Measurements from ENCODE around the gene SPTB.
A peak's percentile ranks its signal among the peaks of the same experiment; 100 is the strongest.

SPTB gene

DNA sequence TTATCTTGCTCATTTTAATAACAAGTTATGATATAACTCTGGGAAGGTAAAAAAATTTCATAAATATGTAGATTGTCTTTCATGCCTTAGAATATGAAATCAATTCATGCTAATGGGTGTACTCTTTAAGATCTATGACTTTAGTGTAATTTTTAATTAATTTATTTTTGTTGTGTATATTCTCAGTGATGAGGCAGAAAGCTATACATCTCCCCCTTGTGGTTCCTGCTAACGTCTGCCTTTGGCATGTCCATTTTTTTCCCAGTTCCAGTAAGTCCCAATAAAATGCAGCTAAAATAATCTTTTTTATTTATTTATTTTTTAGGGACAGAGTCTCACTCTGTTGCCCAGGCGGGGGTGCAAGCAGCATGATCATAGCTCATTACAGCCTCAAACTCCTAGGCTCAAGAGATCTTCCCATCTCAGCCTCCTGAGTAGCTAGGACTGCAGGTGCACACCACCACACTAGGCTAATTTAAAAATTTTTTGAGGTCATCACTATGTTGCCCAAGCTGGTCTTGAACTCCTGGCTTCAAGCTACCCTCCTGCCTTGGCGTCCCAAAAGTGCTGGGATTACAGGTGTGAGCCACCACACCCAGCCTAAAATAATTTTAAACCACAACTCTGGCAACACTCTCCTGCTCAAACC lies 31.3 kb upstream of the SPTB start:
- Mint-ChIP-seq H3K9me3 (no peaks in the 10 kb centered on the region), H3K4me1 (peaks cover 25% of the 10 kb centered on the region), H3K4me3 (no peak overlapping the region), H3K27me3 (no peaks in the 10 kb centered on the region), H3K27ac (peak overlapping the region in 1 of 2 donors; percentile 22)
- ATAC-seq (no peak), DNase-seq (no peak)

DNA sequence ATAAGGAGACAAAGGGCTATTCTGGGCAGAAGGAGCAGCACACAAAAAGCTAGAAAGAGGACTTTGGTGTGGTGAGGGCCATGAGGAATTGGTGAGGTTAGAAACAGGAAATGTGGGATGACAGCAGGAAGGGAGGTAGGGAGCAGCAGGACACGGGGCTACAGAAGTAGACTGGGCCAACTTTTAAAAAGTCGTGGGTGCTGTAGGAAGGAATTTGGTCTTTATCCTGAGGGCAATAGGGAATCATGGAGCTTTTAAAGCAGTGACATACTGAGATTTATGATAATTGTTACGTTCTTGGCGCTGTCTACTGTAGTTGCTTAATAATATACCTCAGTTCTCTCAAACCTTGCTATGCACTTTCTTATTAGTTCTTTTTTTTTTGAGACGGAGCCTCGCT lies 26.3 kb upstream of the SPTB start:
- Mint-ChIP-seq H3K4me3 (no peak overlapping the region), H3K4me1 (no peaks in the 10 kb centered on the region), H3K9me3 (no peaks in the 10 kb centered on the region), H3K27me3 (no peaks in the 10 kb centered on the region), H3K27ac (no peak overlapping the region)
- DNase-seq (no peak), ATAC-seq (no peak)

DNA sequence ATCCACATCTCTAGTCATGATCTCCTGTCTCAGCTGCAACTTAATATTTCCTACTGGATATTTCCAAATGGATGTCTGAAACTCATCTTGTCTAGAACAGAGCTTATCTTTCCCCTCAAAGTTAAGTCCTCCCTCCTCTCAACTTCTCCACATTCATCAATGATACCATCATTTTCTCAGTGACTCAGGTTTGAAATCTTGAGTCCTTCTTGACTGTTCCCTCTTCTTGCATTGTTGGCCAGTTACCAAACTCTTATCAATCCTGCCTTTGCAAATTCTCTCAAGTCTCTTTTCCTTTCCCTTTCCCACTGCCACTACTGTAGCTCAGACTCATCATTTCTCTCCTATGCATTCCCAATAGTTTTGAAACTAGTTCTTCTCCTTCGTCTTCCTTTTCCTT lies 20.3 kb upstream of the SPTB start:
- ATAC-seq, result no peak
- H3K27me3 Mint-ChIP-seq, result peaks cover 7% of the 10 kb centered on the region
- H3K4me3 Mint-ChIP-seq, result no peak overlapping the region
- no peaks in the 10 kb centered on the region for H3K4me1 Mint-ChIP-seq
- H3K27ac Mint-ChIP-seq, result no peak overlapping the region
- H3K9me3 Mint-ChIP-seq, result no peaks in the 10 kb centered on the region
- no peak for DNase-seq

DNA sequence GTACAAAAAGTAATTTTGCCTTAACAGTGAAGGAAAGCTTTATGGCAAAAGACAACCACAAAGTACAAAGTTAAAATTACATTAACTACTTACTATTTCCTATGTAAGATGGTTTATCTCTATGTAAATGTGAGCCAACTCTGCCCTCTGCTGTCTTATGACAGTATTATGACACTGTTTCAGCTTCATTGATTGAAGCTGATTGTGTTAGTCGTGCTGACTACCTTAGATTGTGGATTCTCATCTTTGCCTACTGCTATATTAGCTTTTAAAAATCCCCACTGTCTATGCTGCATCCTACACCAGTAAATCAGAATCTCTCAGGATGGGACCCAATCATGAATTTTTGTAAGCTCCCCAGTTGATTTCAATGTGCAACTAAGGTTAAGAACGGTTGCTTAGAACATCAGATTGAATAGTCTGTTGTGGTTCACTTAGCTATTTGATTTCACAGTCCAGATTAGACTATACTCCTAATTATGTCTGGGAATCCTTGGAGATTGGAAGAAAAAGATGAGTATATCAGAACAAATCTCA lies 12.2 kb upstream of the SPTB start:
- peaks cover 9% of the 10 kb centered on the region for H3K27me3 Mint-ChIP-seq
- H3K4me3 Mint-ChIP-seq, result no peak overlapping the region
- no peak overlapping the region for H3K27ac Mint-ChIP-seq
- no peaks in the 10 kb centered on the region for H3K4me1 Mint-ChIP-seq
- no peaks in the 10 kb centered on the region for H3K9me3 Mint-ChIP-seq
- ATAC-seq (peak; percentile 90), DNase-seq (peak in 1 of 2 donors; percentile 27)

DNA sequence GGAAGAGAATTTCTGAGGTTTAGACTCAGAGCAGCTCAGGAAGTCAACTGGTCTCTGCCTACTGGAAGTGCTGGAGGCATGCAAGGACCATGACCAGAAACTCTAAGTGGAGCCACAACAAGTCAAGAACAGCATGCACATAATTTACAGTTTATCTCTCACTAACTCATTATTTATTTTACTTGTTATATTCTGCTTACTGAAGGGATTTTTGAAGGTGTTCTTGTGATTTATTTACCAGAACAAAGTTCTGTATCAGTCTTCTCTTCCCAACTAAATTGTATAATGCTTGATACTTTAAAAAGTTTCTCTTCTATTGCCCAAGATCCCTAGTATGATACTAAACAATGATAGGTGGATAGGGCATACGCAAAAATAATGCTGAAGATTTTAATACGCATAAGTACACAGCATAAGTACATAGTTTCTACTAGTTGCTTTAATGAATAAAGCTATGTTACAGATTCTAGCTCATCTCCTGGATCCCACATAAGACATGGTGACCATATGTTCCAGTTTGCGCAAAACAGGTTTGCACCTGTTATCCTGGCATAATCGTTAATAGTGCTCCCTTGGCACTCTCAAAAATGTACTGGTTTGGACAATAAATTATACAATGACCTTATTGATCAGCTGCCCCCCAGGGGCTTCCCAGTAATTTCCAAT lies 11.6 kb upstream of the SPTB start:
- DNase-seq (no peak), ATAC-seq (no peak)
- peaks cover 9% of the 10 kb centered on the region for H3K27me3 Mint-ChIP-seq
- no peak overlapping the region for H3K27ac Mint-ChIP-seq
- no peaks in the 10 kb centered on the region for H3K4me1 Mint-ChIP-seq
- no peak overlapping the region for H3K4me3 Mint-ChIP-seq
- H3K9me3 Mint-ChIP-seq, result no peaks in the 10 kb centered on the region

DNA sequence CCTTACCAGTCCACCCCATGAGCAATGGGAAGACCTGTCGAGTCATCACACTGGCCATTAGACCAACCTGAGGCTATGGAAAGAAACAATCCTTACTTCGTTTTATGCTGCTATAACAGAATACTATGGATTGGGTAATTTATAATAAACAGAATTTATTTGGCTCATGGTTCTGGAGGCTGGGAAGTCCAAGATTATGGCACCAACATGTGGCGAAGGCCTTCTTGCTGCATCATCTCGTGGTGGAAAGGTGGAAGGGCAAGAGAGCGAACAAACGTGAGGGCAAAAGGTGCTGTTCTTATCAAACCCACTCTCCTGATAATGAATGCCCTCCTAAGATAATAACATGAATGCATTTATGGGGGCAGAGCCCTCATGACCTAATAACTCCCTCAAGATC lies 9.6 kb upstream of the SPTB start:
- Mint-ChIP-seq H3K4me1 (no peaks in the 10 kb centered on the region), H3K27ac (no peak overlapping the region), H3K4me3 (no peak overlapping the region), H3K27me3 (peaks cover 9% of the 10 kb centered on the region), H3K9me3 (no peaks in the 10 kb centered on the region)
- ATAC-seq (no peak), DNase-seq (no peak)

DNA sequence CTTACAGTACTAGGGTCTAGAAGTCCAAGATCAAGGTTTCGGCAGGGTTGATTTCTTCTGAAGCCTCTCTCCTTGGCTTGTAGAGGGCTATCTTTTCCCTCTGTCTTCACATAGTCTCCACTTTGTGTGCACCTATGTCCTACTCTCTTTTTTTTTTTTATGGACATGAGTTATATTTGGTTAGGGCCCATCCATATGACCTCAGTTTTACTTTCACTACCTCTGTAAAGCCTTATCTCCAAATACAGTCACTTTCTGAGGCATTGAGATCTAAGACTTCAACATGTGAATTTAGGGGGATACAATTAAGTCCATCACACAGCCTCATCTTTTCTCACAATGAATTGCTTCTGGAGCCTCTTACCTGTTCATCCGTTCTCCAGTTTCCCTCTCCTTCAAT lies 5.9 kb upstream of the SPTB start:
- H3K9me3 Mint-ChIP-seq, result no peaks in the 10 kb centered on the region
- no peak overlapping the region for H3K27ac Mint-ChIP-seq
- H3K4me1 Mint-ChIP-seq, result no peaks in the 10 kb centered on the region
- no peak overlapping the region for H3K4me3 Mint-ChIP-seq
- DNase-seq, result no peak
- peaks cover 29% of the 10 kb centered on the region for H3K27me3 Mint-ChIP-seq
- ATAC-seq, result no peak

DNA sequence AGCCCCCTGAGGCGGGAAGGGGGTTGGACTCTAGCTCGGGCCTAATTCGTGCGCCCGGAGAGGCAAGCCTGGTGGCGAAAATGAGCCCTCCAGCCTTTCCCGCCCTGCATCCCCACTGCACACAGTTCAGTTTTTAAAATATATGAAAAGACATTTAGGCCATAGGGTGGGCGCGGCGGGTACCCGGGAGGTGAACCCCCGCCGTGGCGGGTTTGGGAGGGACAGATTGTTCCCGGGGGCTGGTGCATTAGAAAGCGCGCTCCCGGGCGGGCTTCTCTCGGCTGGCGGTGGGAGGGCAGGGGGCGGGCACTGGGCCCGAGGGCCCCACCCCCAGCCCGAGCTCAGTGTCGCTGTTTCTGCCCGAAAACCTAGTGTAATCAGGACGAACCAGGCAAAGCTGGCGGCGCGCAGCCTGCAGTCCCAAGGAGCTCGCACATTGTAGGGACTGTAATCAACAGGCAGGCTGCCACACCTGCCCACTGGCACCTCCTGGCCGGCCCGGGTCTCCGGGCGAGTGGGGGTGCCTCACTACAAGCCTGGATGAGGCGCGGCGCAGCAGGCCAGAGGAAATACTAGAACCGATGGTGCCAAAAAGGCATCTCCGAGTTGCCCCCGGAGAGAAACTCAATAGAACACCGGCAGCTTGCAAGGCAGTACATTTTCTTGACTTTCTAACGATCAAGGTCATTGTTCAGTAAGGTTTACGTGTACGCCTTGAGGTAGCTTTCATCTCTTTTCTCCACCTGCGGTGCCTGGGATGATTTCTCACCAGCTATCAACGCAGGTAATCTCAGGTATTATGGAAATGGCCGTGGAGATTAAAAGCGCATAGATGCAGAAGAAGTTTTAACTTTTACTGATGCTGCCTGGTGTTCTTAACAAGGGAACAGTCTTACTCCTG lies 764 bp upstream of the SPTB start:
- Mint-ChIP-seq H3K27me3 (peaks cover 48% of the 10 kb centered on the region), H3K4me3 (peak overlapping the region; percentile 88 to 90), H3K27ac (no peak overlapping the region), H3K4me1 (no peaks in the 10 kb centered on the region), H3K9me3 (no peaks in the 10 kb centered on the region)
- DNase-seq, result peak; percentile 58 to 59
- peak; percentile 83 for ATAC-seq

DNA sequence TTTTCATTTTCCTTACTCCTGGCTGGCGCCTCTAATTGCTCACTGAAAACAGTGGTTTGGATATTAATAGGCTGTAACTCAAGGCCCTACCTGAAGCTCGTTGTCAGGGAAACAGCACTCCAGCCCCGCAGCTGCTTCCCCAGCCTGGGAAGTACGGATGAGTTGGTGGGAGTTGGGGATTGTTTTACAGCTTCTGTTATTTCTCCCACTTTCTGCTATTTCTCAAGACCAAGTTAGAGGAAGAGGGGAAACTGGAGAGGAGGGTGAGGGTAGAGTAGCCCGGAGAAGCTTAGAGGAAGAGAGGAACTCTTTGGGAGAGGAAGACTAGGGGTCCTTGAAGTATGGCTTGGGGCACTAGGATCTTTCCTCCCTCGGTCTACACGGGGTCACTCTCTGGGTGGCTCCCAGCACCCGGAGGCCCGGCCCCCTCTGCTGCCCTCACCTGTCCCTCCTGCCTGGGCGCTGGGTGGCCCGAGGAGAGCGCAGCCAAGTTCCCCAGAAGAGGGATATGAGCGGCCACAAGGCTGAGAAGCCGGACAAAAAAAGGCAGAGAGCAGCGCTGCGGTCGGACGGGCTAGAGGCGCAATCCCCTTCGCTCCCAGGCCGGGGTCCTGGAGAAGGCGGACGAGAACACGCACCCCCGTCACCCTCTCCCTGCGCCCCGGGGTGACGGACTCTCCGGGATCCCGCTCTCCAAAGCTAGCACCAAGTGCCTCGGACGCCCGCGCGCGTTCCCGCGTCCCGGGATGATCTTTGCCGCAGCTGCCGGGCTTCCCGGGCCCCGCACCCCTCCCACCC lies 671 bp downstream of the SPTB start:
- ATAC-seq, result peak; percentile 13
- no peak overlapping the region for H3K27ac Mint-ChIP-seq
- no peaks in the 10 kb centered on the region for H3K4me1 Mint-ChIP-seq
- H3K9me3 Mint-ChIP-seq, result no peaks in the 10 kb centered on the region
- H3K4me3 Mint-ChIP-seq, result peak overlapping the region; percentile 52 to 61
- peaks cover 48% of the 10 kb centered on the region for H3K27me3 Mint-ChIP-seq
- DNase-seq, result peak in 1 of 2 donors; percentile 5

DNA sequence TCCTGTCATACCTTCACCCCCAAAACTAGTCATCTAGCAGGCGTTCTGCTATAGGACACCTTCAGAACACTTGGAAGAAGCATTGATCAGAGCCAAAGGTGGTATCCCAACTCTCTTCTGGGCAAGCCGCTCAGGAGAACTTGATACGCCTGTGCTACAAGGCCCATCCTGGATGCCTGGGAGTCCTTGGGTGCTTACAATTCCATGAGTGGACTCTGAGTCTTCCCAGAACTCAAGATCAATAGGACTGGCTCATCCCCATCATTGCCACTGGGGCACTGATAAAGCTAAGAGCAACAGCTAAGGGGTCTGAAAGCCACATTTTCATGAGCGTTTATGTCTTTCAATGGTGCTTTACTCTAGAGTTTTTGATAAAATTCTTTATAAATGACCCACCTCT lies 1.9 kb downstream of the SPTB start:
- ATAC-seq (no peak), DNase-seq (no peak)
- peaks cover 47% of the 10 kb centered on the region for H3K27me3 Mint-ChIP-seq
- no peak overlapping the region for H3K4me3 Mint-ChIP-seq
- no peak overlapping the region for H3K27ac Mint-ChIP-seq
- peaks cover 0 to 4% of the 10 kb centered on the region in 2 donors for H3K9me3 Mint-ChIP-seq
- H3K4me1 Mint-ChIP-seq, result no peaks in the 10 kb centered on the region

DNA sequence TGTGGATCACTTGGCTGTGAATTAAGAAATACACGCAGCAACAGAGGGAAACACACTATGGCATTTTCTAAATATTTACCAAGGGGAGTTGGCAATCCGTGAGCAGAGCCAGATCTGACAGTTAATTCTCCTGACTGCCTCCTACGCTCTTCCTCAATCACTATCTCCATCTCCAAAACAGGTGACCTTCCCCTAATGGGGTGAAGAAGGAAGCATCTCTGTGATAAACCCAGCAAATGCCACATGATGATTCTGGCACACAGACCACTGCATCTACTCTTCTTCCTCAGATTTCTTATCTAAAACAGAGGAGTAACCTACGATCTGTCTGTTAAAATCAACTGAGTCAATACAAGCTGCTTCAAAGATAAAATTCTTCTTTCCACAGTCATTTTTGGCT lies 4.4 kb downstream of the SPTB start:
- Mint-ChIP-seq H3K4me1 (no peaks in the 10 kb centered on the region), H3K9me3 (peaks cover 0 to 12% of the 10 kb centered on the region in 2 donors), H3K4me3 (no peak overlapping the region), H3K27ac (no peak overlapping the region), H3K27me3 (peaks cover 49% of the 10 kb centered on the region)
- ATAC-seq (no peak), DNase-seq (no peak)

DNA sequence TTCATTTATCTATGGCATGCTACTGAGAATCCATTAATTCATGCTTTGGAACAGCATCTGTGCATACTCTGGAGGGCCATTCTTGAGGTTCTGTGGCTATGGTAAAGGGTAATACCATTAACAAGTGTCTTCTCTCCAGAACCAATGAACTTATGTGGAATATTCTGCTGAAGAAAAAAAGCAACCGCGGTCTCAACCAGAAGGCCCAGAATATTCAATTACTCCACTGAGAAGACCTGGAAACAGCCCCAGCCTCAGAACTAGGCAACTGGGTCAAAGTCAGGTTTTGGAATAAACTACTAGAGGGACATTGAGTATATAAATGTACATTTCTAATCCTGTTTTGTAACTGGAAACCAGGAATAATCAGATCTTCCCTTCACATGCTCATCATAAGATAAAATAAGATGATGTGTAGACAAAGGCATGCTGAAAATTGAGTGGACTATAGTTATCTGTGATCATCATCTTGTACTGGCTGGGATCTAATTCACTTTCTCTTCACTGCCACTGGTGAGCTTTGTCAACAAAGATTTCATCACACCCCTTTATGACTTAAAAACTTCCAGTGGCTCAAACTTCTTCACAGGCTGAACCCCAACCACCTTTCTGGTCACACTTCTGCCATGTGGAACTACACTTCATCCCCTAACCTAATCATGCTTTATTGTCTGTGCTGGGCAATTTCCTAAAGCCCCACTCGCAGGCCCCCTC lies 6.0 kb downstream of the SPTB start:
- ATAC-seq (no peak), DNase-seq (no peak)
- H3K9me3 Mint-ChIP-seq, result peaks cover 0 to 12% of the 10 kb centered on the region in 2 donors
- peaks cover 49% of the 10 kb centered on the region for H3K27me3 Mint-ChIP-seq
- H3K27ac Mint-ChIP-seq, result no peak overlapping the region
- H3K4me3 Mint-ChIP-seq, result no peak overlapping the region
- peaks cover 4% of the 10 kb centered on the region for H3K4me1 Mint-ChIP-seq

DNA sequence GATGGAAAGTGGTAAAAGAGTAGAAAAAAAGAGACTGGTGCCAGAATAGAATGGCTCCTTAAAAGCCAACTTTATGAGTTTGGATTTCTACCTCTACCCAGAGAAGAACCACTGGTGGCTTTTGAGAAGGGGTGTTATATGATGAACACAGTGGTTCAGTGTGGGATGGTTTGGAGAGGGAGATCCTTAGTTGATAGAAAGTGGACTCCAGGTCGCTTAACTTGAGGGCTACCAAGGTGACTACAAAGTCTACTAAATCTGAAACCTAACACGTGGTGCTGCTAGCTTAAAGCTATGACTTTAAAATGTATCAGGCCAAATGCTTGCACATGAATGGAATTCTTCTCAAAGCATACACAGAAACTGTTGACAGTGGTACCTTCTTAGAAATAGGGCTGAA lies 8.4 kb downstream of the SPTB start:
- H3K27me3 Mint-ChIP-seq, result peaks cover 43% of the 10 kb centered on the region
- H3K4me1 Mint-ChIP-seq, result peaks cover 4% of the 10 kb centered on the region
- H3K27ac Mint-ChIP-seq, result no peak overlapping the region
- DNase-seq (no peak), ATAC-seq (peak; percentile 68)
- no peak overlapping the region for H3K4me3 Mint-ChIP-seq
- H3K9me3 Mint-ChIP-seq, result peaks cover 0 to 12% of the 10 kb centered on the region in 2 donors

DNA sequence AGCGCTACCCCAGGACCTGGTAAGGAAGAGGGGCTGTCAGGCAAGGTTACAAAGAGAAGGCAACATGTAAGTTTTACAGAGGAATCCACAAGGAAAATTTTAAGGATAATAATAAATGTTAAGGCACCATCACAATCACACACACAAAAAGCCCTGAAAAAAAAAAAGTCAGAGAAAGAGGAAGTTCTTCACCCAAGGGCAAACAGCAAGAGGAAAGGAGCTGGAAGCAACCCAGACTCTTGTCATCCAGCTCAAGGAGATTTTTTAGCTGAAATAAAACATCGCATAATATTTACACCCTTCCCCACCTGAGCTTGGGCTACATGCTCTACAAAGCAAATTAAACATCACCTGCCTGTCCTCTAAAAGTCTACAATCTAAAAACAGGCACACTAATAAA lies 9.5 kb downstream of the SPTB start:
- no peak overlapping the region for H3K27ac Mint-ChIP-seq
- ATAC-seq, result no peak
- peaks cover 43% of the 10 kb centered on the region for H3K27me3 Mint-ChIP-seq
- H3K4me3 Mint-ChIP-seq, result no peak overlapping the region
- H3K4me1 Mint-ChIP-seq, result peaks cover 4% of the 10 kb centered on the region
- no peak for DNase-seq
- H3K9me3 Mint-ChIP-seq, result peaks cover 0 to 12% of the 10 kb centered on the region in 2 donors

DNA sequence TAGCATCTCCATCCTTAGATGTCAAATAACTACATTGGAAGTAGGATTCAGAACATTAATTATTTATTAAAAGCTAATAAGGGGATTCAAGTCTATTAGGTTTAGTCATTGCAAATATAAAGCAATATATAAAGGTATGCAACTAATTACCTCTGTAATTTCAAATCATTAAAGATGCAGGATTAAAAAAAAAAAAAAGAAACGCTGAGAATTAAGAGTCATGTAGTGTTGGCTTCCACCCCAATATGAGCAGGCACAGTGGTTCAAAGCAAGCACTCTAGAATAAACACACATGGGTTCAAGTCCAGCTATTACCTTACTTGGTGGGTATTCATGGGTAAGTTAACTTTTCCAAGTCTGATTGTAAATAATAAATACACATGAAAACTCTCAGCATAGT lies 10.9 kb downstream of the SPTB start:
- no peak overlapping the region for H3K4me3 Mint-ChIP-seq
- DNase-seq (no peak), ATAC-seq (no peak)
- peaks cover 43% of the 10 kb centered on the region for H3K27me3 Mint-ChIP-seq
- peaks cover 4% of the 10 kb centered on the region for H3K4me1 Mint-ChIP-seq
- peaks cover 0 to 12% of the 10 kb centered on the region in 2 donors for H3K9me3 Mint-ChIP-seq
- H3K27ac Mint-ChIP-seq, result no peak overlapping the region
